Measurements from ENCODE around the gene PMP22.
"Not testable (repeated sequence)": the region's sequence is repeated elsewhere in the genome, so short reads cannot be mapped to it uniquely, and the experiment has no call there.

Gene PMP22

DNA sequence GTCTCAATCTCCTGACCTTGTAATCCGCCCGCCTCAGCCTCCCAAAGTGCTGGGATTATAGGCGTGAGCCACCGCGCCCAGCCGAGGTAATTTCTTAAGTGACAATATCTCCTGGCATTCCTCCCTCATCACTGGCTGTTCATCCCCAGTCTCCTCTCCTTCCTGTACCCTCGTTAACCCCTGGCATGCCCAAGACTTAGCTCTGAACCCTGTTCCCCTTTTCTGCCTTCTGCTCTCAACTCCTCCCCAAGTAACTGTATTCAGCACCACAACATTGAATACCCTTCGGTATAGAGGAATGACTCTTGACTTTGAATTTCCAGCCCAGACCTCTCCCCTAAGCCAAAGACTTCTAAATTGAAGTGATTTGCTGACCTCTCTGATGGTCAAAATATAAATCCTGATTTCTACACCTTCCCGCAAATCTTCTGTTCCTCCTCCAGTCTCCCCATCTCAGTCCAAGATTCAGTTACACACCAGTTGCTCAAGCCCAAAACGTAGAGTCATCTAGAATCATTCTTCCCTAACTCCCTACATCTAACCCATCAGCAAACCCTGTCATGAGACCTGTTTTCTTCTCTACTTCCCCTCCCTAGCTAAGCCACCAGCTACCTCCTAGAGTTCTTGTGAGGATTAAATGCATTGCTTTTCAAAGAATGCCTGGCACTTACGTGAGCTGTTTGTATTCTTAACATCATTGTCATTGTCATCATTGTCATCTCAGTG, 14.8 kb downstream of the PMP22 start:
- no peak for DNase-seq

DNA sequence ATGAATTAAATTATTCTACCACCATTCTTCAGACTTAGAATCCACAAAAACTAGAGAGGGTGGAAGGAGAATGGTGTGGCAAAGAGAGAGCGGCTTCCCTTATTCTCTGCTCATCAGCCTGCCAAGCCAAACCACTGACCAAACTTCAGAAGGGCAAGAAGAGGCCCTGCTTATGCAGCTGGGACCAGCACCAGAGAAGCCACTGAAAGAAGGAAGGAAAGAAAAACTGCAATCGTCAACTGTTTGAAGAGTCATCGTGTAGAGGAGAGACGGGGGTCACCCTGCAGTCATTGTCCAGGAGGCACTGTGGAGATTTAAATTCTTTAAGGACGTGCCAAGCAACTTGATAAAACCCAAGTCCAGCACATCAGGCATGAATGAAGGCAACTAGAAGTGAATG, 15.6 kb downstream of the PMP22 start:
- no peak for DNase-seq

DNA sequence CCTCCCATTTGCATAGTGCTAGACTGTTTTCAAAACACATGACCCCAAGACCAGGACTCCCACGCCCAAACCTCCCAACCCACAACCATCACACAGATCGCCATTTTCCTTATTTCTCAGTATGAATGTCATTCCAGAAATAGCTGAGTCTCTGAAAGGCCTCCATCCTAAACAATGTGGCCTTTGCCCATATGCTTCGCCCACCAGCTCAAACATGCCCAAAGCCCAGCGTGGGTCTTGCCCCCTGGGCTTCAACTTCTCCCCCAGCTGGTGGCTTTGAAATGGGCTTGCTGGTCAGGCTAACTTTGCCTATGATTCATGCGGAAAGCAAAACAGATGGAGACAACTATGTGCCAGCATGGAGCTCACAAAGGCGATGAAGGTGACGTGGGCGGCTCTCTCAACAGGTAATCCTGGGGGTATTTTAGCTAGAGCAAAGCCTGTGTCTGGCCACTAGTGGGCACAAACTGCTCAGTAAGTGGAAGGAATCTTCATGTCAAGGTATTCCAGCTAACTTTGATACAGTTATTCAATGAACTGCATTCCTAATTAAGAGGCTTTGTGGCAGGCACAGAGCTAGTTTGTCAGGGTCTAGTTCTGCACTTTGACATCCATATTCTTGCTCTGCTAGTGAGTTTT, 17.1 kb downstream of the PMP22 start:
- no peak for DNase-seq

DNA sequence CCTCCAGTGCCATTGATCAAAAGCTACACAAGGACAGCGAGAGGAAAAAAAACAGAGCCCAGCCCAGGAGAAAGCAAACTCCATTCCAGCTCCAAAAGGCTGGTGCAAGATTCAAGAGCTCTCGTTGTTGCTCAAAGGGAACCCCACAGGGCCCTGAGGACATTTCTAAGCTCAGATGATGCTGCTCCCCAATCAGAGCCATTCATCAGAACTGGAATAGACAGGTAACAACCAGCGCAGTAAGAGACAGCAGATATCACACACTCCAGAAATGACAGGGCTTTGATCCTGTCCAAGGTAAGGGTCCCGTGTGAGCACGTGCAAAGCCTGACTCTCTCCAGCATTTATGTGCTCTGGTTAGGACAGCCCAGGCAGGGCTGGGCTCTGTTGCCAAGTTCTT, 20.1 kb downstream of the PMP22 start:
- no peak for DNase-seq

DNA sequence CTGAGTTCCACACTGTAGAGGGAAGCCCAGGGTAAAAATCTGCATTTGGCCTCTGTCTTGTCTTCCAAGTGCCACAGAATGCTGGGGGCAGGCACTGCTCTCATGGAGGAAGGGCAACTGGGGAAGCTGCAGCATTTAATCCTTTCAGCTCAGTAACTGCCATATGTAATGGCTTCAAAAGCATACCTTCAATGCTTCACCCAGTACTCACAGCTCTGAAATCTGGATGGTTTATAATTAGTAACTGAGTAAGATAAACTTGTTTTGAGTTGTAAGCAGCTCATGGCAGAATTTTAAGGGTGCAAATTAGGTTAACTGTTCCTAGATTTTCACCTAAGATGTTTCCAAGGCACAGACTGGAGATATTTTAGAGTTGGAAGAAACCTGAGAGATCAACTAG, 24.5 kb downstream of the PMP22 start:
- no peak for DNase-seq

DNA sequence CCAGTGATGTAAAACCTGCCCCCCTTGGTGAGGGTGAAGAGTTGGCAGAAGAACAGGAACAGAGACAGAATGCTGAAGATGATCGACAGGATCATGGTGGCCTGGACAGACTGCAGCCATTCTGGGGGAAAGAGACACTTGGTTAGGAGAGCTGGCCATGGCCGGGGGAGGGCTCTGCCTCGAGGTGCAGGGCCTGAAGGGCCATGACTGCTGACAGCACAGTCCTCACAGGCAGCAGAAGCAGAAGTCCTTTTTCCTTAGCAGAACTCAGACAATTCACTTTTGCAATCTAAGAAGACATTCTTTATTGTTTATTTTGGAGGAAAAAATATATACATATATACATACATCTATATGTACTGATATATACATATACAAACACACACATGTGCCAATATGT, 25.6 kb downstream of the PMP22 start:
- no peak for DNase-seq

DNA sequence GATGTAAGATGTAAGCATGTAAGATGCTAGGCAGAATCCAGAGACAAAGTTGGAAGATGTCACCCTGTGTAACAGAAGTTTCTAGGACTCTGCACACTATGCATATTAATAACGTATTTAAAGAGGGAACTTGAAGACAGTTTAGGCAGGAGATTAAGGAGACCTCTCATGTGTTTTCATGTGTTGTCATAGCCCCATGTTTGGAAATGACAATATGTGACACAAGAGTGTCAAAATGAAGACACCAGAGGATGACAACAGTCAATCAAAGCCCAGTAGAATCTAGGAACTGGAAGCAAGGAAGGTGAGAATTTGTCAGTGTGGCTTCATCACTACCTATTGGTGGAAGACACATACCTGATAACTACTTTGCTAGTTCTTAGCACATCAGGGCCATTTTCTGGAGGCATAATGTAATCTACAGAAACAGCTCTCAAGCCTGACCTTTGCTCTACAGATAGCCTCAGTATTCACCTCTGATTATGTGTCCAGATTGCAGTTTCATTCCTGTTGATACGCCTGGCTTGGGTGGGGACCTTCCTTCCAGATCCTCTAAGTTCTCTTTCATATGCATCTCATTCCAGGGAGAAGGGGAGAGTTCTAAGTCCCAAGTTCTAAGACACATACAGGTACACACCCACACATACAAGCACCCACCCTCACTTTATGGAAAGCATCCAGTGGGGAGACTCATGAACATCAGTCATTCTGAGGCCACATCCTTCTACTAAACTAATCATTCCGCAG, 26.3 kb downstream of the PMP22 start:
- no peak for DNase-seq

DNA sequence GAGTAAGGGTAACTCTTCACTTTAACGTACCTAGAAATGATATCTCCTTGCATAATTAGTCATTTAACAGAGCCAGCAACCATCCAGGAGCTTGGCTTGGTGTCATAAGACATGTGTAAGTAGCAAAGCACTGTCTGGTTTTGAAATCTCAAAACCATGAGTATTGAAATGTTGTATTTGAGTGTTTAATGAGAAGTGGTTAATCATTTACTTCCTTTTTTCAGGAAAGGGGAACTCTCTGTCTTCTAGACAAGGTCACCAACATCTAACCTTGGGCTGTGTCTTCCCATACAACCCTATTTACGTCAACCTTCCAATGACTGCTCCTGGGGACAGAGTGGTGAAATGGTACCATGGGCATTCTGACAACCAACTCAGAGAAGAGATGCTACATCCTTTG, 27.1 kb downstream of the PMP22 start:
- DNase-seq, result no peak

DNA sequence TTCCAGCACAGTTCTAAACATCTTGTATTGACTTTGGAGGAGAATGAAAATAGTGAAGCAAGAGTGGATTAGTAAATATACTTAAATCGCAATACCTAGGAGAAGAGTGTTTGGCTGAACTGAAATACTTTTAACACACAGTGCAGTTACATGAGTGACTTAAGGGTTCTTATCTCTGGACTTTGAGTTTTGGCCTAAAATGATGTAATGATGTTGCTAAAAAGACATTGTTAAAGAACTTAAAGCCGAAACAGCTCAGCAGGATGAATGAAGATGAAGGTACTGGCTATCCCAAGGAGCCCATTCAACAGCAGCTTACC, 28.1 kb downstream of the PMP22 start:
- no peak for DNase-seq

DNA sequence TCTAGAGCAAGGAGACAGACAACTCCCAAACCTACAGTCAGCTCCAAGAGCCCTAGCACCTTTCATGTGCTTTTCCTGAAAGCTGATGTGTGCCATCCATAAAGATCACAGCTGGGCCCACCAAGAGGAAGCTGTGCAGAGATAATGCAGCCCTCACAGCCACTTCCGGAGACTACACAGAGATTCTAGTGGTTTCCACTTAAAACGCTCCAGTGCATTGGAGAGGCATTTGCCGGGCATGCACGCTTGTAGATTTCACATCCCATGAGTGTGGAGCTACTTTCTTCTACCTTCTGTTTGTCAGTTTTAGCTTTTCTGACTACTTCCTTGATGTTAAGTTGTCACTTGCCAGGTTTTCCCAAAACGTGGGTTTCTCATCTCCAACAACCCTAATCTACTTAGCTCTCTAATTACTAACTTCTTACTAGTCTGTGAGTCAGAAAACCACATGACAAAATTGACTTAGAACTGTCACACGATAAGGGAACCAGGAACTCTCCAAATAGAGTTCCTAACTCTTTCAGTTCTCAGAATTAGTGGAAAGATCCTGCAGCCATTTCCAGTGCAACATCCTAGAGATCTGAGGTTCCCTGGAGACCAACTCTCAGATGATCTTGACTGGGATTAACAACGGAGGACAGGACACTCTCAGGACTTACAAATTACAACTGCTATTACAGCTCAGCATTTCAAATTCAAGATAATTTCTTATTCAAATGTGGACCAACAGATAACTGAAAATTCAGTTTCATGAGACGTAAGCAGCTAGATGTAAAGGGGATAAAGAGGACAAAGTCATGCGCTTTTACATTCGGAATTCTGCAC, 28.6 kb downstream of the PMP22 start:
- DNase-seq, result no peak

DNA sequence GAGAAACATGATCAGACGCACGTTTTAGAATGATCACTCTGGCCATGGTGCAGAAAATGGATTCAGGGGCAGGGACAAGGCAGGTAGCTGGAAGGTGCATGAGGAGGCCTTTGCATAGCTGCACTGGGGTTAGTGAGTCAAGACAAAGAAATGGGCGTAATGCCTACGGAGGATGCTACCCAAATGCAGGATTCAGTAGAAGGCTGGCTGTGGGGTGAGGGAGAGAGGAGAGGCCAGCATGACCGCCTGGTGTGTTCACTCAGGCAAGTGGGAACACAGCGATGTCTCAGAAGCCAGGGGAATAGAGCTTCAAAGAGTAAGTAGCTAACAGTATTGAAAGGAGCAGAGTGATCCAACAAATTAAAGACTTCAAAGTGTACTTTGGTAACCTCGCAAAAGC, 31.2 kb downstream of the PMP22 start:
- DNase-seq, result no peak

DNA sequence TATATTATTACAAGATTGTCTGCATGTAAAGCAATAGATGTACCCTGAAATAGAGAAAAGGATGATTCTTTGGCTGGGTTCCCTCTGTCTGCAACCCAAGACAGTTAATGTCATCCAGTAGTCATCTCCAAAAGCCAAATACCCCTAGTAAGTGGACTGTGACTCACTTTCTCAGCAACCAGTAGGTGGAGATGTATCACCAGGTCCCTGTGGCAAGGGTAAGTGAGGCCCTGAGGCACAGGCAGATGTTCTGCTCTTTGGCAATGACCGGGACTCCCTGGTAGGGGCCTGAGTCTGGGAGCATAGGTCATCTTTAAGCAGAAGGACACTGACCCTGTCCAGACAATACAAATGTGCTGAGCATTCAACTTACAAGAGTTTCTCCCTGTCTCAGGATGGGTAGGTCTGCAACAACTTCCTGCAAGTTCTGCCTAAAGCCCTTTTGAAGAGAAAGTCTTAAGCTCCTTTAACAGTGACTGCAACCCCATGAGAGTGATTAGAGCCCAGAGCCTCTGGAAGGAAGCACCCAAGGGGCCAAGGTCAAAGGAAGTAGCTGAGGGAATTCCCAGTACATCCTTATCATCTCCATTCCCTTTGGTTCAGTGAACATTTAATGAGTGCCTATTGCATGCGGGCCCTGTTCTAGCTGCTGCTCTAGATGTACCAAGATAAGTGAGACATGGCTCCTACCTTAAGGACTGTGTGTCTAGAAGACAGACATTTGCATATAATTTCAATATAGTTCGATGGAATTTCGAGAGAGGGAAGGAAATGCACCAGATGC, 31.9 kb downstream of the PMP22 start:
- DNase-seq, result no peak

DNA sequence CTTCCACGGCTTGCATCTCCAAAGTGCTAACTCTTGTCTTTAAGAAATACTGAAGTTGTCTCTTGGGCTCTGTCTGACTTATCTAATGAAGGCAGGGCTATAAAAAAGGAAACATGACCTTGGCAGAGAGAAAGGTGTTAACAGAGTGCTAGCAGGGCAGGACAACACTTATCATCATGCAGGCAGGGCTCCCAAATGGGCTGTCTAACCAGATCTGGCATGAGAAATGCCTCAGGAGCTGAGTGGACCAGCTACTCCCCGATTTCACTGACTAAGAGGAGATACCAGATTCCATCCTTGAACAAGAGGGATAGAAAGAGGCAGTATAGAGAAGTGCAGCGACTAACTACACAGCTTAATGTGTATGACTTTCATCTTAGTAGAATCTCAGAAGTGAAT, 32.6 kb downstream of the PMP22 start:
- DNase-seq, result no peak

DNA sequence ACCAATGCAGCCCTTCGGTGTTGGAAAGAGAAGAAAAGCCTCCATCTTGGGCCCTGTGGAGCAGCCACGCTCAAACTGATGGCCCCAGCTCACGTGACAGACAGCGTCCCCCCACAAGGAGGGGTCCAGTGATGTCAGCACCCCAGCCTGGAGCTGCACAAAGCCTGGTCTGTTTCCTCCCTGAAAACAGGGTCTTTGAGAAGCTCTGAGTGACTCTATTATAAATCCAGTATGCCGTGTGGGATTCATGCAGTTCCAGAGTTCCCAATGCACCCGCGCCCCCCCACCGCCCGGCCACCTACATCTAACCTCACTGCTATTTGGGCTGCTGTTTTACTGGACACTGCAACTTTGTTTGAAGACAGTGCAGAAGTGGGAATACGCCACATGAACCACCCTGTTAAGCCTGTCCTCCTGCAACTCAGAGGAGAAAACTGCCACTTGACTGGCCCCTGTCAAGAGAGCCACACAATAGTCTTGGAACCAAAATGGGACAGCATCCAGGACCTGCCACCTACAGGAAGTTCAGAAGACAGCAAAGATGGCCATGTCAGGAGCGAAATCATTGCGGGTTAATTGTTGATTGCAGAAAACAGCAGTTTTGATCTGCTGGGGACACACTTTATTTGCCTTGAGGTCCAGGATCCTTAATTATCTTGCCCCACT, 33.1 kb downstream of the PMP22 start:
- DNase-seq, result no peak

DNA sequence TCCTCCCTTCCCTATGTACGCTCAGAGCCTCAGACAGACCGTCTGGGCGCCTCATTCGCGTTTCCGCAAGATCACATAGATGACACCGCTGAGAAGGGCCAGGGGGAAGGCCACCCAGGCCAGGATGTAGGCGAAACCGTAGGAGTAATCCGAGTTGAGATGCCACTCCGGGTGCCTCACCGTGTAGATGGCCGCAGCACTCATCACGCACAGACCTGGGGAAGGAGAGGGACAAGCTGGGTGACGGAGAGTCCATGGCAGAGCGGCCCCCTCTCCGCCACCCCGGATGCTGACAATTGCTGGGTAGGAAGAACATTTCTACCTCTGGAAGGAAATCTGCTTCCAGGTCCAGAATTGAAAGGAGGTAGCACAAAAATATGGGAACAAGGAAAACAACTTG, 34.3 kb downstream of the PMP22 start:
- no peak for DNase-seq

DNA sequence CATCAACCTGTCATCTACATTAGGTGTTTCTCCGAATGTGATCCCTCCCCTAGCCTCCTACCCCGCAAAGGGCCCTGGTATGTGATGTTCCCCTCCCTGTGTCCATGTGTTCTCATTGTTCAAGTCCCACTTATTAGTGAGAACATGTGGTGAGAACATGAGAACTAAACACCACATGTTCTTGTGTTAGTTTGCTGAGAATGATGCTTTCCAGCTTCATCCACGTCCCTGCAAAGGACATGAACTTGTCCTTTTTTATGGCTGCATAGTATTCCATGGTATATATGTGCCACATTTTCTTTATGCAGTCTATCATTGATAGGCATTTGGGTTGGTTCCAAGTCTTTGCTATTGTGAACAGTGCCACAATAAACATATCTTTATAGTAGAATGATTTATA, 43.3 kb downstream of the PMP22 start:
- not testable (repeated sequence) for DNase-seq

DNA sequence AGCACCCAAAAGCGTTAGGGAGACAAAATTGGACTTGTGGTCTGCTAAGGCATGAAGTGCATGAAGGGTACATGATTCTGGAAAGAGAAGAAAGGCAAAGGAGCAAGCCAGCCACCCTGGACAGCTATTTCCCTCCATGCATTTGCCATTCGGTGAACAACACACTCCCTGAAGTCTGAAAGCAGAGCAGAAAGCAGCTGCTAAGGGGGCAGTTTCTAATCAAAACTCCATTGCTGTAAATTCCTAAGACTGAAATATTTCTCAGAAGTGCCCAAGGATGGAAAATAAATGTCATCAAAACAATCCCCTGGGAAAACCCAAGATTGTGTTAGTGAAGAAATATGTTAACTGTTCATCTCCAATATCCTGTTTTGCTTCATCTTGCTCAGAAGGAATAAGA, 44.3 kb downstream of the PMP22 start:
- DNase-seq, result no peak

DNA sequence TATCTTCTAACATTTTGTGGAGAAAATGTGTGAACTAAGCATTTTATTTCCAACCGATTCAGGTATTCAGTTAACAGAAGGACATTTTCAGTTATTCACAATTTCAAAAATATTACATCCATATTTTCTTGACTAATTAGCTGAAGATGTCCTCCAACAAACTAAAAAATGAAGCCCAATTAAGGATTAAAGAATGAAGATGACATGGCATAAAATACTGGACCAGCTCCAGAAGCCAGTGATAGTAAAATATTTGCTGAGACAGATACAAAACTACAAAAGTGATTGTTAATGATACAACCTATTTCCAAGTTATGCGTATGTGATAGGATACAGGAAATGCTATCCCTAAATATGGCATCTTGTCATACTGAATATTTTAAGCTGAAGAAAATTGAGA, 48.6 kb downstream of the PMP22 start:
- DNase-seq, result no peak

DNA sequence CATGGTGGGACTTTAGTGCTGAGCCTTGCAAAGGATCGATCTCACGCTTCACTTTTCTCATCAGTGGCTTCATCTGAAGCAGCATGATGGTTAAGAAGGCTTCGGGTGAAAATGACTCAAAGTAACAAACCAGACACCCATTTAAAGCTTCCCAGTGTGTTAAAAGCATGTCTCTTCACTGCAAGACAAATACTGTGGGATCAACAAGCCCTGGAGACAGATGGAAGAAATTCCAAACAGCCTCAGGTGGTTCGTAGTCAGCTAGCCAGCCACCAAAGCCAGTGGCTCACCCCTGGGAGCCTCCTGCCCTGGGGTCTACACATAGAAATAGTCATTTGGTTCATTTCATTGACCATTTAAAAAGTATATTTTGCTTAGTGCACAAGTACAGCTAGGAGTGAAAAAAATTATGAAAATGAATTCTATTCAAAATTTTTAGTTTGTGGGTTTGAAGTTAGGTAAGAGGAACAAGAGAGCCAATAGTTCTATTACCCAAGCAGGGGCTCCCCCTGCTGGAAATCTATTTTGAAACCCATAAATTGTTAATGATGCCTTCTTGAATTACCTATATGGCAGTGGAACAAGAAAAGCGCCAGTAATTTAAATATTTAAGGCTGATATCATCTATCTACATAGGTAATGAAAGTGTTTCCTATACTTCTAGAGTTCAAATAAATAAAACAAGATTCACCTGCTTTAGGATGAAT, 51.6 kb downstream of the PMP22 start:
- DNase-seq, result no peak

DNA sequence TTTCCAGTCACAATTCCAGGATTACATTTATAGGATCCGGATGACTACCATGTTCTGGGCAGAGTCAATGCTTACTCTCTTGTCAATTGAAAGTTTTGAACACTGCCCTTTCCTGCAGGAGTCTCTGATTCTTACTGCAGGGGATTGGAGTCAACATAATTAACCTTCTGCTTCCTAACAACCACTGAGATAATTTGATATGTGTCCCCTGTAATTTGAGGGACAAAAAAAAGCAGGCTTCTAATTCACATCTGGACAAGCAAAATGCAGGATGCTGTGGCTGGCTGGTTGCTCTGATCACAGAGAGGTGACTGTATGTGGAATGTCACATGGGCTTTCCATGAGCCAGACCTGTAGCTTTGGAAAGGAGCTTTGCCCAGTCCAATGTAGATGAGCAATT, 54.9 kb downstream of the PMP22 start:
- no peak for DNase-seq

DNA sequence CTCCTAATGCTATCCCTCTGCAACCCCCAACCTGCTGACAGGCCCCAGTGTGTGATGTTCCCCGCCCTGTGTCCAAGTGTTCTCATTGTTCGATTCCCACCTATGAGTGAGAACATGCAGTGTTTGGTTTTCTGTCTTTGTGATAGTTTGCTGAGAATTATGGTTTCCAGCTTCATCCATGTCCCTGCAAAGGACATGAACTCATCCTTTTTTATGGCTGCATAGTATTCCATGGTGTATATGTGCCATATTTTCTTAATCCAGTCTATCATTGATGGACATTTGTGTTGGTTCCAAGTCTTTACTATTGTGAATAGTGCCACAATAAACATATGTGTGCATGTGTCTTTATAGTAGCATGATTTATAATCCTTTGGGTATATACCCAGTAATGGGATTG, 62.1 kb downstream of the PMP22 start:
- DNase-seq, result not testable (repeated sequence)
